Activated CD4-positive, alpha-beta T cell treated with anti-CD3 and anti-CD28 coated beads, Interleukin-2, amount 10 ng/mL, durations not matched to agents 24 days and 14 days (primary cell): ENCODE results near the gene PLD1. TPM values are rescaled to one million over a fixed set of nuclear protein-coding genes. Genes with fewer than 3 reads are reported as not detected.
"Not testable (repeated sequence)": the region's sequence is repeated elsewhere in the genome, so short reads cannot be mapped to it uniquely, and the experiment has no call there.

Source experiments
- DNase-seq: peaks from one replicate; pipeline ENCODE4 v3.0.0; 2022
- H3K27ac Mint-ChIP-seq: one replicate; pipeline ENCODE4 v1.8.0; 2022; ENCODE audit warnings: mild to moderate bottlenecking, mixed read lengths
- H3K27me3 Mint-ChIP-seq: one replicate; pipeline ENCODE4 v1.8.0; 2022; ENCODE audit warnings: mixed read lengths
- H3K36me3 Mint-ChIP-seq: one replicate; pipeline ENCODE4 v1.8.0; 2022; ENCODE audit warnings: low read depth, mild to moderate bottlenecking, mixed read lengths
- H3K4me1 Mint-ChIP-seq: one replicate; pipeline ENCODE4 v1.8.0; 2021; ENCODE audit warnings: mixed read lengths
- H3K4me3 Mint-ChIP-seq: one replicate; pipeline ENCODE4 v1.8.0; 2022; ENCODE audit warnings: mild to moderate bottlenecking, moderate library complexity, mixed read lengths
- H3K9me3 Mint-ChIP-seq: one replicate; pipeline ENCODE4 v1.8.0; 2021; ENCODE audit warnings: mixed read lengths
- intact Hi-C: fragments of 100-400 bp; cut with micrococcal nuclease; formaldehyde crosslinking; loops from one replicate; pipeline ENCODE4 v1.15.1; 2023
- total RNA-seq: library from RNA; stranded (reverse); gene quantifications from 2 replicates; pipeline ENCODE4 v1.2.3, GENCODE V29; 2022

The PLD1 gene, protein sequence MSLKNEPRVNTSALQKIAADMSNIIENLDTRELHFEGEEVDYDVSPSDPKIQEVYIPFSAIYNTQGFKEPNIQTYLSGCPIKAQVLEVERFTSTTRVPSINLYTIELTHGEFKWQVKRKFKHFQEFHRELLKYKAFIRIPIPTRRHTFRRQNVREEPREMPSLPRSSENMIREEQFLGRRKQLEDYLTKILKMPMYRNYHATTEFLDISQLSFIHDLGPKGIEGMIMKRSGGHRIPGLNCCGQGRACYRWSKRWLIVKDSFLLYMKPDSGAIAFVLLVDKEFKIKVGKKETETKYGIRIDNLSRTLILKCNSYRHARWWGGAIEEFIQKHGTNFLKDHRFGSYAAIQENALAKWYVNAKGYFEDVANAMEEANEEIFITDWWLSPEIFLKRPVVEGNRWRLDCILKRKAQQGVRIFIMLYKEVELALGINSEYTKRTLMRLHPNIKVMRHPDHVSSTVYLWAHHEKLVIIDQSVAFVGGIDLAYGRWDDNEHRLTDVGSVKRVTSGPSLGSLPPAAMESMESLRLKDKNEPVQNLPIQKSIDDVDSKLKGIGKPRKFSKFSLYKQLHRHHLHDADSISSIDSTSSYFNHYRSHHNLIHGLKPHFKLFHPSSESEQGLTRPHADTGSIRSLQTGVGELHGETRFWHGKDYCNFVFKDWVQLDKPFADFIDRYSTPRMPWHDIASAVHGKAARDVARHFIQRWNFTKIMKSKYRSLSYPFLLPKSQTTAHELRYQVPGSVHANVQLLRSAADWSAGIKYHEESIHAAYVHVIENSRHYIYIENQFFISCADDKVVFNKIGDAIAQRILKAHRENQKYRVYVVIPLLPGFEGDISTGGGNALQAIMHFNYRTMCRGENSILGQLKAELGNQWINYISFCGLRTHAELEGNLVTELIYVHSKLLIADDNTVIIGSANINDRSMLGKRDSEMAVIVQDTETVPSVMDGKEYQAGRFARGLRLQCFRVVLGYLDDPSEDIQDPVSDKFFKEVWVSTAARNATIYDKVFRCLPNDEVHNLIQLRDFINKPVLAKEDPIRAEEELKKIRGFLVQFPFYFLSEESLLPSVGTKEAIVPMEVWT
- 0.09 TPM in 1 of 2 replicates, not detected in the other for total RNA-seq

DNA sequence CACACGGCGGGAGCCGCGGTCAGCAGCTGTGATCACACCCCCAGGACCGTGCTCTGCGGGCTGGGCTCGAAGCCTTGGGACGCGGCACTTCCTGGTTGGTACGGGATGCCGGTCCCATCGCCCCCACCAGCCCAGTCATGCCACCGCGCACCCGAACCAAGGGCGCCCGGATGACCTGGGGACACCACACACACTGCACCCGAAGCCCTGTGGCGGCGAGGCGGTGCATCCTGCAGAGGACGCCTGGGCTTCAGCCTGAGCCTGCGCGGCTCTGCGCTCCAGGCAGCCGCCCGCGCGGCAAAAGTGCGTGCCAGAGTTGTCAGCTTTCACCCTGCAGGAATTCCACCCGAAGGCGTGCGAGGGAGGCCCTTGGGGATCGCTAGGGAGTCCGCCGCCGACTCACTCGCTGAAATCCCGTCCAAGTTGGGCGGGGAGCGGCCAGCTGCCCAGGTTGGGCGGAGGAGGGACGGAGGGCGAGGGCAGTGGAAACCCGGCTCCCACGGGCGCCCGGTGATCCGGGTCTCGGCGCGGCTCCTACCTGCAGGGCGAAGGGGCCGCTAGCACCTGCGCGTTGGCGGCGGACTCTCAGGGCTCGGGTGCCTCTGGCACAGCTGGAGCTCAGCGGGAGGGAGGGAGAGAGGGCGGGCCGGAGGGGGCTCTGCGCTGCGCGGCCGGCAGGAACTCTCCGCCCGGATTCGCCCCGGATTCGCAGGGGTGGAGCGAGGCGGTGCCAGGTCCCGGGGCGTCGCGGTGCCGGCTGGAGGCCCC lies at the start of gene PLD1:
Gene PLD1 (minus strand): TSS at position 623 of the 768 bp plus-strand sequence. CDS start 72,432 bp downstream, outside the sequence.
- peaks cover 18% of the 10 kb centered on the region for H3K4me1 Mint-ChIP-seq
- H3K9me3 Mint-ChIP-seq: no peaks in the 10 kb centered on the region
- intact Hi-C loops: no loop called here
- H3K27me3 Mint-ChIP-seq: peaks cover 46% of the 10 kb centered on the region
- H3K27ac Mint-ChIP-seq: no peak within 1 kb of the TSS
- peak within 1 kb of the TSS; percentile 86 for H3K4me3 Mint-ChIP-seq
- peak; percentile 84 for DNase-seq
- no peaks in the 10 kb centered on the region for H3K36me3 Mint-ChIP-seq

DNA sequence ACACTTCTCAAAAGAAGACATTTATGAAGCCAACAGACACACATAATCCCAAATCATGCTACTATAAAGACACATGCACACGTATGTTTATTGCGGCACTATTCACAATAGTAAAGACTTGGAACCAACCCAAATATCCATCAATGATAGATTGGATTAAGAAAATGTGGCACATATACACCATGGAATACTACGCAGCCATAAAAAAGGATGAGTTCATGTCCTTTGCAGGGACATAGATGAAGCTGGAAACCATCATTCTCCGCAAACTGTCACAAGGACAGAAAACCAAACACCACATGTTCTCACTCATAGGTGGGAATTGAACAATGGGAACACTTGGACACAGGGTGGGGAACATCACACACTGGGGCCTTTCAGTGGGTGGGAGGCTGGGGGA lies 48.5 kb upstream of the PLD1 start:
- DNase-seq, intact Hi-C loops, H3K4me3 Mint-ChIP-seq, H3K27me3 Mint-ChIP-seq, H3K36me3 Mint-ChIP-seq, H3K4me1 Mint-ChIP-seq, H3K27ac Mint-ChIP-seq: not testable (repeated sequence)
- peaks cover 15% of the 10 kb centered on the region for H3K9me3 Mint-ChIP-seq

DNA sequence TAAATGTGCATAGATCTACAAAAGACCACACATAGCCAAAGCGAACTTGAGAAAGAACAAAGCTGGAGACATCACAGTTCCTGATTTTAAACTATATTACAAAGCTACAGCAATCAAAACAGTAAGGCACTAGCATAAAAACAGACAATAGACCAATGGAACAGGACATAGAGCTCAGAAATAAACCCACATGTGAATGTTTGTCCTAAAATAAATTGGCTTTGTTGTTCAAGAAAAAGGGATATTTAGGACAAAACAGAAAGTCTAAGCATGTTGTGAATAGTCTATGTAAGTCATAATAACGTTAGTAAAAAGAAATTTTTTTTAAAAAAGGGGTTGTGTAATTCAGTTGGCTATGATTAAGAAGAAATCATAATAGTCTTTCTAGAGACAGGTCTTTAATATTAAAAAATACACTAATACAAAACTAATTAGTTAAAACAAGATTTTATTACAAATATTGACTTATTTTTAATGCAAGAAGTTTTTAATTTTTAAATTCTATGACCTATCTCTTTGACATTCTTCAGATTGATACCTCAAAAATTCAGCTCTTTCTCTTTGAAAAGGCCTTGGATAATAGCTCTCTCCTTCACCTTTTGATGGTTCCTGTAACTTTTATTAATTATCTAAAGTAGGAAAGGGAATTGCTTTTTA lies 44.5 kb upstream of the PLD1 start:
- Mint-ChIP-seq H3K27me3 (peaks cover 7% of the 10 kb centered on the region), H3K36me3 (no peaks in the 10 kb centered on the region), H3K9me3 (peaks cover 19% of the 10 kb centered on the region), H3K4me3 (no peak overlapping the region), H3K4me1 (no peaks in the 10 kb centered on the region), H3K27ac (no peak overlapping the region)
- intact Hi-C loops: no loop called here
- DNase-seq: no peak

DNA sequence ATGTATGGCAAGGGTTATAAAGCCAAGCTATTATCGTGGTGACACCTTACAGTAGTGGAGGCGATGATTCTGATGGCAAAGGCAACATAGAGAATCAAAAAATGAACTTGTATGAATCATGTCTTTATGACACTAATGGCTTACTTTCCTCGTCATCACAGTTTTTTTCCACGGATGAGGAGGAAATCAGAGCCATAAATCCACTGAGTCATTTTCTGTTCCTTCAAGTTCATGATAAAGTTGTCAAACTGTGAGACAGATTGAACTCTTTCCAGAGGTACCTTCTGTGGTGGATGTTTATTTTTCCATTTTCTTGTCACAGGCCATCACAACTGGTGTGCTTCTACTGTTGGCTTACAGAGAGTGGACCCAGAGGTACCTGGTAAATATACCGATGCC lies 41.4 kb upstream of the PLD1 start:
- Mint-ChIP-seq H3K9me3 (peaks cover 4% of the 10 kb centered on the region), H3K4me3 (no peak overlapping the region), H3K36me3 (no peaks in the 10 kb centered on the region), H3K4me1 (peaks cover 8% of the 10 kb centered on the region), H3K27me3 (peaks cover 7% of the 10 kb centered on the region), H3K27ac (no peak overlapping the region)
- DNase-seq: no peak
- intact Hi-C loops: no loop called here

DNA sequence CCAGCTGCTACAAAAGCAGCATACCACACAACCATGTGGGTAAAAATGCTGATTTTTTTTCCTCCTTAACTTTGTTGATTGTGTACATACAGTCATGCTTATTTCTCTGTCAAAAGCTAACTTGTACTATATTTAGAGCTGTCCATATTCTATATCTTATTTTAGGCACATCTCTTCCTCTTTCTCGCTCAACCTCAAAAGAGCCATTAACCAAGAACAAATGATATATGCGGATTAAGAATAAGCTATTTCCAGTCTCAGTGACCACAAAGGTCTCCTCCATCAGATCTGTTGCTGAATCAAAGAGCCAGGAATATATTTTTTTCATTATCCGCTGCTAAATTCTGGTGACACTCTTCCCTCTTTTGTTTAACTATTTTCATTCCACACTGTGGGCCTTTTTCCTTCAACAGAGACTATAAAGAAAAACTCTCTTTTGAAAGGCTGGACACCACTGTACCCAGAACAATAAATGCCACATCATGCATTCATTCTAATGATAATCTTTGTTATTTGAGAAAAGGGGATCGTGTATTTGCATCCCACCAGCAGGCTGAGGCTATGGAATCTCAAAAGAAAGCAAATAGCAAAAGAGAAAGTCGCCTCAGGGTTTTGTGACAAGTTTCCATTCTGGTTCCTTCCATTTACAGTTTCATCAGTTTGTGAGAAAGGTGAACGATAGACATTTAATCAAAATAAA lies 40.8 kb upstream of the PLD1 start:
- intact Hi-C loops: no loop called here
- Mint-ChIP-seq H3K27ac (no peak overlapping the region), H3K4me3 (no peak overlapping the region), H3K36me3 (no peaks in the 10 kb centered on the region), H3K27me3 (peaks cover 7% of the 10 kb centered on the region), H3K4me1 (peaks cover 12% of the 10 kb centered on the region), H3K9me3 (peaks cover 5% of the 10 kb centered on the region)
- no peak for DNase-seq

DNA sequence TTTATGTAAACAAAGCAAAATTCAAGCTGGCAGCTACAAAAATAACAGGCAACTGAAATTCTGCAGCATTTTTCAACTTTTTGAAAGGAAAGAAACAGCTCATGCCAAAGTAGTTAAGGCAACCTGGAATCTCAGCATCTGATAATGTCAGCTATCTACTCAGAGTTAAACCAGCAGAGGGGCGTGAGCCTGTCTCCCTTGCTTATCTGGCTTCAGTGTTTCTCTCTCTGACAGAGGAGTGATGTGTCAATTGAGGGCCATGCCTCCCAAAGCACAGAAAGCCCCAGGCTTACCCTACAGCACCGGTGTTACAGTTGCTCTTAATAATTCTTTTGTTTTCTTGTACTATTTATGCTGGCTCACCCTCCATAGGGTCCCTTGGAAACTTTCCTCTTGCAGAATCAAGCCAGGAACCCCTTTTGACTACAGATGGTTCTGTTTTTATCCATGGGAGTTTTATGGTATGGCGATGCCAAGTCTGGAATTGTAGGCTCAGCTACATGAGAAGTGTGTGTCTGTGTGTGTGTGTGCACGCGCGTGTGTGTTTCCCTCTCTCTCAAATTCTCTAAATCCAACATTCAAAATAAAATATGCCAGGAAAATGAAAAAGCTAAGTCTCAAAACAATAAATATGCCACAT lies 40.2 kb upstream of the PLD1 start:
- Mint-ChIP-seq H3K27ac (no peak overlapping the region), H3K9me3 (peaks cover 8% of the 10 kb centered on the region), H3K36me3 (no peaks in the 10 kb centered on the region), H3K27me3 (peaks cover 7% of the 10 kb centered on the region), H3K4me3 (no peak overlapping the region), H3K4me1 (peaks cover 15% of the 10 kb centered on the region)
- no peak for DNase-seq
- intact Hi-C loops: no loop called here

DNA sequence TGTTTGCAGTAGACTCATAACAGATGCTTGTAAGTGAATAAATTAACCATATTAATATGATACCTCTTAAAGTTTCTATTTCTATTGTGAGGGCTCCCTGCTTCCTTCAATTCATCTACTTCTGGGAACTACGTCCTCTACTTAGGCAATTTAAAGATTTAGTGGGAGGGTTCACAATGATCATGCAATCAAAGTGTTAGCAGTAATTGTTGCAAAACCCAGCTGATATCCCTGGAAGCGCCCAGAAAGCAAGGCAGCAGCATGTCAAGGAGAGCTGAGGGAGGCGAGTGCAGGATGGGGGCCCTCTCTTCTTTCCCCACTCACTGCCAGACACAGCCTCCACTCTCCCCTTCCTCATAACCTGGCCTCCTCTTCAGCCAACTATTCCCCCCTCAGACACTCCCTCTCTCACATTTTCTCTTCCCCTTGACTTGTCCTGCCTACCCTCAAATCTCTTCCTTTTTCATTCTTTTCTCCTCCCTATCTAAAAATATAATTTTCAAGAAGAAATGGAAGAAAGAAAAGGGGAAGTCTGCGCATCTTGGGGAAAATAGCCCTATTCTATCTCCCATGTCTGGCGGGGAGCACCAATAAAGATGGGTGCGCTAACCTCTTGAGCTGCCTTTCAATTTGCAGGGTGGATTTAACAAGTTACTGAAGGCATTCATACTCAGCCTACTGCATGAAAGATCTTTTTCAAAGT lies 39.5 kb upstream of the PLD1 start:
- peaks cover 10% of the 10 kb centered on the region for H3K9me3 Mint-ChIP-seq
- H3K27me3 Mint-ChIP-seq: peaks cover 9% of the 10 kb centered on the region
- intact Hi-C loops: loop anchor here (5.0 kb wide), 1 partner anchor 283 kb away; no protein-coding TSS in a partner anchor
- peaks cover 17% of the 10 kb centered on the region for H3K4me1 Mint-ChIP-seq
- no peak overlapping the region for H3K27ac Mint-ChIP-seq
- no peaks in the 10 kb centered on the region for H3K36me3 Mint-ChIP-seq
- H3K4me3 Mint-ChIP-seq: no peak overlapping the region
- no peak for DNase-seq

DNA sequence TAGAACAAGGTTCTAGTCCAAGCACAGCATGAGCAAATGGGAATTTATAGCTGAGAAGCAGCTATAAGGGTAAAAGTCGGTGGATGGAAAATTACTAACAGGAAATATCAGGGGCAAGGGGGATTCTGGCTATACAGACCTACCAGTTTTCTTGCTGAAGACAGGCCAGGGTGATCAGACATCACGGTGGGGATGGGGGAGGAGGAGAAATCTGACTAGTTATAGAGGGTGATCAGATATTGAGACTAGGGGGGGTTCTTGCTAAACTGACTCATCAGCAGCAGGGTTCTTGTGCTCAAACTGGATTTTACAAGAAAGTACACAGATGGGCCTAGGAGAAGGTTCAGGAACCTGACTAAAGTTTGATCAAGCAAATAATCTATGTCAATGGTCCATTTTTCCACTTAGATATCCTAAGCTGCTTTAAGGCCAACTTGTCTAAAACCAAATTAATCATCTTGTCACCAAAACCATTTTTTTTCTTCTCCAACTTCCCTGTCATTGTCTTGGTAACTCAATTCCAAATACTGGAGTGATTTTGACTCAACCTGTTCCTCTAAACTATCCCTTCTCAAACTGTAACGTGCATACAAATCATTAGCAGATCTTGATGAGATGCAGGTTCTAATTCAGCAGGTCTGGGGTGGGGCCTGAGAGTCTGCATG lies 37.4 kb upstream of the PLD1 start:
- DNase-seq: no peak
- Mint-ChIP-seq H3K4me3 (no peak overlapping the region), H3K27ac (no peak overlapping the region), H3K9me3 (peaks cover 8% of the 10 kb centered on the region), H3K27me3 (peaks cover 10% of the 10 kb centered on the region), H3K4me1 (peaks cover 17% of the 10 kb centered on the region), H3K36me3 (no peaks in the 10 kb centered on the region)
- intact Hi-C loops: loop anchor here (2.0 to 5.0 kb wide), 3 partner anchors 33 to 285 kb away; no protein-coding TSS in a partner anchor

DNA sequence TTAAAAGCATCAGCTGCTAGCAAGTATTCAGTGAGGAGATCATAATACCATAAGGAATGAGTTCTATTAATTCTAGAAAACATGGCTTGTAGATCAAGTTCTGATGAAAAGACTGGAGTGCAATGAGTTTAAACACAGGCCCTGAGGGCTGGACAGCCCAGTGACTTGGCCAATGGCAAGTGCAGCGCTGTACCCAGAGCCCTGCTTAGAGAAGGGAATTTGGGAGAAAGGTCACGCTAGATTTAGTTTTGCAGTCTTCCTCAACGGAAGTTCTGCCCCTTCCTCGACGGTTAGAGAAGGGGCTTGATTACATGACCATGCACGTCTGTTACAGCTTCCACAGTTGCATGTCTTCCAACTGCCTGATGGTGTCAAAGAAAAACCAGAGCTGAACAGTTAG lies 36.9 kb upstream of the PLD1 start:
- intact Hi-C loops: loop anchor here (2.0 to 5.0 kb wide), 3 partner anchors 32 to 285 kb away; no protein-coding TSS in a partner anchor

DNA sequence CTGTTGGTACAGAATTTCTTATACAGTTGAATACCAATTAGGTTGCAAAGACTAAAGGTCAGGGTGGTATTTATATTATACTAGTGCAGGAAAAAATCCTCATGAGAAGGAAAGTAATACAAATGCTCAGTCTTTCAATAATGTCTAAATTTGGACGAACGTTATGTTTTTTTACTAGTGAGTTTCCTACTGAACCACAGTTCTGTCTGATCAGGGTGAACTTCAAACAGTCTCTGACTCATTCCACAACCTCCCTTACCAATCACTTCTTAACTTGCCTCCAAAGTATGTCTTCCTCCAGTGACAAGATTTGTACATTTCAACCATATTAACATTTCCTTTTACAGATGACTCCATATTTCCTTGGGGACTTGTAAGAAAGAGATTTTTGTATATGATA lies 36.3 kb upstream of the PLD1 start:
- Mint-ChIP-seq H3K27me3 (peaks cover 15% of the 10 kb centered on the region), H3K4me3 (no peak overlapping the region), H3K9me3 (peaks cover 8% of the 10 kb centered on the region), H3K27ac (peak overlapping the region; percentile 17), H3K36me3 (no peaks in the 10 kb centered on the region), H3K4me1 (peaks cover 17% of the 10 kb centered on the region)
- intact Hi-C loops: loop anchor here (1.0 to 5.0 kb wide), 5 partner anchors 30 to 286 kb away; partner anchors contain the start of gene FNDC3B
- DNase-seq: peak; percentile 76

More for the DNA sequence above, 36.9 kb upstream of the PLD1 start:
- H3K9me3 Mint-ChIP-seq: peaks cover 8% of the 10 kb centered on the region
- no peak overlapping the region for H3K4me3 Mint-ChIP-seq
- peak overlapping the region; percentile 6 for H3K27ac Mint-ChIP-seq
- no peaks in the 10 kb centered on the region for H3K36me3 Mint-ChIP-seq
- H3K27me3 Mint-ChIP-seq: peaks cover 10% of the 10 kb centered on the region
- no peak for DNase-seq
- H3K4me1 Mint-ChIP-seq: peaks cover 17% of the 10 kb centered on the region
